Effector memory CD4-positive, alpha-beta T cell (primary cell): ENCODE data around the gene EHD4.

ENCODE experiments used
- DNase-seq, 3 donors: peaks; one replicate each; pipeline ENCODE4 v3.0.0-alpha.2; 2020
- H3K27ac ChIP-seq: 2 replicates; pipeline ENCODE4 v1.7.0; 2013; ENCODE audit warnings: mild to moderate bottlenecking, low read length, moderate library complexity; ENCODE audit not compliant: insufficient read depth, poor library complexity, severe bottlenecking
- H3K27me3 ChIP-seq: replicated peaks from 2 replicates; pipeline ENCODE4 v1.7.0; 2013; ENCODE audit warnings: mild to moderate bottlenecking, low read length; ENCODE audit not compliant: insufficient read depth, control insufficient read depth, poor library complexity, severe bottlenecking
- H3K36me3 ChIP-seq: 2 replicates; pipeline ENCODE4 v1.7.0; 2013; ENCODE audit warnings: mild to moderate bottlenecking, low read length, moderate library complexity; ENCODE audit not compliant: control insufficient read depth, insufficient read depth
- H3K4me1 ChIP-seq: 2 replicates; pipeline ENCODE4 v1.7.0; 2013; ENCODE audit warnings: low read length, mild to moderate bottlenecking; ENCODE audit not compliant: control insufficient read depth, insufficient read depth, poor library complexity, severe bottlenecking
- H3K4me3 ChIP-seq: 2 replicates; pipeline ENCODE4 v1.7.0; 2013; ENCODE audit warnings: low read length, low read depth, mild to moderate bottlenecking; ENCODE audit not compliant: insufficient read depth, poor library complexity, severe bottlenecking
- H3K9me3 ChIP-seq: 2 replicates; pipeline ENCODE4 v1.7.0; 2013; ENCODE audit warnings: mild to moderate bottlenecking, low read length, moderate library complexity; ENCODE audit not compliant: control insufficient read depth

Gene EHD4

DNA sequence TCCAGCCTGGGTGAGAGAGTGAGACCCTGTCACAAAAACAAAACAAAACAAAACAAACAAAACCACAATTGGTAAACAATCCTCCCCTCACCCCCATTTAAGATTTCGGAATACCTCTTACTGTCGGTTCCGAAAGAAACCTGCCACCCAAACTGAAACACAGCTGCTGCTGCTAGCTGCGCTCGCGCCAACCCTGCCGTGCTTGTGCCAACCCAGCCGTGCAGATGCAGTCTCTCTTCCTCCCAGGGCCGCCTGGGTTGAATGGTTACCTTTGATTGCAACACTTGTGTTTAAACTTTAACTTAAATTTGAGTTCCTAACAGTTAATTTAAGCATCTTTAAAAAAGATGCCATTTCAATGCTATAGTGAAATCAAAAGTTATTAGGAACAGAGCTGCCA lies 50.0 kb downstream of the EHD4 start:
- Histone ChIP-seq H3K4me1 (peaks cover 11% of the 10 kb centered on the region), H3K4me3 (no peak overlapping the region), H3K36me3 (peaks cover 28% of the 10 kb centered on the region), H3K27ac (no peak overlapping the region), H3K27me3 (no peaks in the 10 kb centered on the region), H3K9me3 (no peaks in the 10 kb centered on the region)
- no peak for DNase-seq

DNA sequence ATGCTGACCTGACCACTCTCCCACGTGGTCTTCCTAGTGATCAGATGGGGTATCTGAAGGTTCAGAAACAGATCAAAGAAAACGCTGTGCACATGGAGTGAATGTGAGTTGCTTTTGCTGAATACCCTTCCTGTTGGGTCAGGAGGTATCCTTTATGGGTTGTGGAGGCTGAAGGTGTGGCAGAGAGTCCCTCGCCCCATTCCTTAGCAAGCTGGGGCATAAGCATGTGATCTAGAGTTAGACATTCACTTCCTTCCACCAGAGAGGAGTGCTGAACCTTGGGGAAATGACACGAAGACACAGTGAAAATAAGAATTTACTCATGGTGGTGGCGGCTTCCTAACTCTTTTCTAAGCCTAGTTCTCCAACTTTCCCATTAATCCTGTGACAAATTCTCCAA lies 50.7 kb downstream of the EHD4 start:
- Histone ChIP-seq H3K27ac (no peak overlapping the region), H3K36me3 (peaks cover 29% of the 10 kb centered on the region), H3K4me3 (no peak overlapping the region), H3K9me3 (no peaks in the 10 kb centered on the region), H3K4me1 (peaks cover 7% of the 10 kb centered on the region), H3K27me3 (no peaks in the 10 kb centered on the region)
- no peak for DNase-seq

DNA sequence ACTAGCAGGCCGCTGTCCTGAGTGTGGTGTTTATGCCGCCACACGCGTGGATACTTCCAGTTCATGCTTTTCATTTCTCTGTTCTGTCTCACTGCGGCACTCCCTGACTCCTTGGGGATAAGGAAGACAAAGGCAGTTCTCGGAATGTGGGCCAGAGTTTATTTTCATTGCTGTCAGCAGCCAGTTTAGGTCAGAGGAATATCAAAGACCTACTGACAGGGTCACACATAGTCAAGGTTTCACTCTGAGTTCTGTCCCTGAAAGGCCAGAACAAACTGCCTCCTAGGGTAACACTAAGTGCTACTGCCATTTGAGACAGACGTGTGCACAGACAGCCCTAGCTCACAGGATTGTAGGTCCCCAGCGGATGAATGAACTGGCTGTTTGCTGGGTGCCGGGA lies 51.2 kb downstream of the EHD4 start:
- H3K27ac ChIP-seq = no peak overlapping the region
- H3K9me3 ChIP-seq = no peaks in the 10 kb centered on the region
- peaks cover 2% of the 10 kb centered on the region for H3K4me1 ChIP-seq
- no peak overlapping the region for H3K4me3 ChIP-seq
- no peak for DNase-seq
- H3K36me3 ChIP-seq = peaks cover 33% of the 10 kb centered on the region
- H3K27me3 ChIP-seq = no peaks in the 10 kb centered on the region

DNA sequence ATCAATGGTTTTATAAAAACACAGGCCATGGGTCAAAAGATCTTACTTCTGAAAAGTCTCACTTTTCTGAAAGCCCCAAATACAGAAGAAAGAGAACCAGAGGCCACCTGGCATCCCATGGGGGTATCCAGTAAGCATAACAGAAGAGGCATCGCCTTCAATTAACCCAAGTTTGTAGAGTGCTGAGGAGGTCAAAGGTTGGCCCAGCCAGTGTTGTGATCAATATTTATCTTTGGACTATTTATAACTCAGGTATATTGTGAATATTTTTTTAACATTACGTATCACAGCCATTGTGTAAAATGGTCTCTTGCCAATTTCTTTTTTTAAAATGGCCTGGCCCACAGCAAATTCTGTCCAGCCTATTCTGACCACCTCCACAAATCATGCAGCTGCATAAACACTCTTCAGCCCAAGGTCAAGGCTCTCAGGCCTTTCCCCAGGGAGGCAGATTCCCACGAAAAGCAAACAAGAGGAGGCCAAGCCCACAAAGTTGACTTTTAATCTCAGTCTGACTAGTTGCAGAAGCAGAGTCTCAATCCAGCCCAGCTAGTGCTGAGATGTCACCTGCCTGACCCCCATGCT lies 52.3 kb downstream of the EHD4 start:
- no peak overlapping the region for H3K27ac ChIP-seq
- H3K36me3 ChIP-seq = peaks cover 38% of the 10 kb centered on the region
- no peak for DNase-seq
- no peak overlapping the region for H3K4me3 ChIP-seq
- H3K9me3 ChIP-seq = no peaks in the 10 kb centered on the region
- H3K27me3 ChIP-seq = no peaks in the 10 kb centered on the region
- no peaks in the 10 kb centered on the region for H3K4me1 ChIP-seq

DNA sequence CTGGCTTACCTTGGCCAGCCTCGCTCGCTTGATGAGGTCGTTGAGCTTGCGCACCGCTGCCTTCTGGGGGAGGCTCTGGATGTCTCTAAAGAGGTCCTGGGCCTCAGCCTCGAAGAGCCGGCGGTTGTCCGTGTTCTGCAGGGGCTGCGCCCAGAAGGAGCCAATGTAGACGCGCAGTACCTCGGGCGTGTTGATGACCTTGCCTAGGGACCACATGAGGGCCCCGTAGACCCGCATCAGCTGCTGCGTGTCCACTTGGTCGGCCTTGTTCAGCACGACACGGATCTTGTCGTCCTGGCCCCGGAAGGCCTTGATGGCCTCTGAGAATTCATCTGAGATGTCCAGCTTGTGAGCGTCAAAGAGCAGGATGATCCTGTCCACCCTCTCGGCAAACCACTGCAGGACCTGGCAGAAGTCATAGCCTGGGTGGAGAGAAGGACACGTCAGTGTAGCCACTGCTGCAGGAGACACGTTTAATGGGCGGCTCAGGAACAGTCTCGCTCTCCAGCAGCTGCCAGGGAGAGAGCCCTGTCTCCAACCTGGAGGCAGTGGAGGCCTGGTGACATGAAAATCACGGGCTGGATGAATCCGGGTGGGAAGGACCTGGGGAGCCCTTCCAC lies 53.0 kb downstream of the EHD4 start:
- Histone ChIP-seq H3K9me3 (no peaks in the 10 kb centered on the region), H3K27me3 (no peaks in the 10 kb centered on the region), H3K27ac (no peak overlapping the region), H3K4me3 (no peak overlapping the region), H3K36me3 (peaks cover 35% of the 10 kb centered on the region), H3K4me1 (no peaks in the 10 kb centered on the region)
- DNase-seq = no peak

DNA sequence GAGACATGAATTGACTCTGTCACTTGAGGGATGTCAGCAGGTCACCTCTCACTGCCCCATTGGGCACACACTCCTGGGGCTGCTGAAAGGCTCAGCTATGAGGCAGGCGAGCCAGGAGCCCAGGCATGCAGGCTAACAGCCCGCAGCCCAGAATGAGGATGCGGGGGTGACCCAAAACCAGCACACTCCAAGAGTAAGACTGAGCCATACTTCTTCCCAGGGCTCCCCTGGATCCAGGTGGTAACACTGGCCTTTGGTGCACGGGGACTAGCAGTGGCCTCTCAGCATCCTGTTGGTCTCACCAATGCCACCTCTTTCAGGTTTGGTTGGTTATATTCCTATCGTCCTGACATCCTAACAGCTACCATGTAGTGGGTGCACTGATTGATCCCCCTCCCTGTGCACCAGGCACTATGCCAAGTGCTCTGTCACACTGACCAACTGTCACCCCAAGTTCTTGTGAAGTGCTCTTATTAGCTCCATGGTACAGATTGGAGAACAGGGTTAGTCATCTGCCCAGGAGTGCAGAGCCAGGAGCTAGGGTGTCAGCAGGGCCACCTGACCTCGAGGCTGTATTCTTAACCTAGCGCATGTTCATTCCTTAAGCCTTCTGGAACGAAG lies 53.7 kb downstream of the EHD4 start:
- Histone ChIP-seq H3K27me3 (no peaks in the 10 kb centered on the region), H3K4me1 (no peaks in the 10 kb centered on the region), H3K36me3 (peaks cover 32% of the 10 kb centered on the region), H3K9me3 (no peaks in the 10 kb centered on the region), H3K27ac (no peak overlapping the region), H3K4me3 (no peak overlapping the region)
- no peak for DNase-seq

DNA sequence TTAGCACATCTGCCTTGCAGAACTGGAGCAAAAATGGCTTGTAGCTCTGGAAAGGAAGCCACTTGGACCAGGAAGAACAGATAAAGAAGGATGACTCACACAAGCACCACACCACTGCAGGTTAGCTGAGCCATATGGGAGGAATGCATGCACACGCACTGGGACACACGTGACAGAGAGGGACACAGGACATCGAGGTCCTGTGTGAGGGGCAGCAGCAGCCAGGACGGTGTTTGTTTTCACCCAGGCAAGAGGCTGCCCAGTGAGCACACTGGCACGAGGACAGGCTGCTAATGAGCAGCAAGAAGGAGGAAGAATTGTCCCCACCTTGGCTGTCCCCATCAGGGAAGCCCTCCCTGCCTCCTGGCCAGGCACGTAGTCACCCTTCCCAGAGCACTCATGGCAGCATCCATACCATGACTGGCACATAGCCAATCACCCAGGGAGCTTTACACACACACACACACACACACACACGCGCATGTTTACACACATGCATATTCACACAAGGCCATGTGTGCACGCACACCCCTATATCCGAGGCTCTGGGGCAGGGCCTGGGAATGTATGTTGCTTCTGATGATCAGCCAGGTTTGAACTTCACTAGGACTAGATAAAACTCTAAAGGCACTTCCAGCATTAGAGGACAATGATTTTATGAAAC lies 54.5 kb downstream of the EHD4 start:
- Histone ChIP-seq H3K9me3 (no peaks in the 10 kb centered on the region), H3K4me3 (no peak overlapping the region), H3K27me3 (no peaks in the 10 kb centered on the region), H3K4me1 (no peaks in the 10 kb centered on the region), H3K36me3 (peaks cover 35% of the 10 kb centered on the region), H3K27ac (no peak overlapping the region)
- no peak for DNase-seq

DNA sequence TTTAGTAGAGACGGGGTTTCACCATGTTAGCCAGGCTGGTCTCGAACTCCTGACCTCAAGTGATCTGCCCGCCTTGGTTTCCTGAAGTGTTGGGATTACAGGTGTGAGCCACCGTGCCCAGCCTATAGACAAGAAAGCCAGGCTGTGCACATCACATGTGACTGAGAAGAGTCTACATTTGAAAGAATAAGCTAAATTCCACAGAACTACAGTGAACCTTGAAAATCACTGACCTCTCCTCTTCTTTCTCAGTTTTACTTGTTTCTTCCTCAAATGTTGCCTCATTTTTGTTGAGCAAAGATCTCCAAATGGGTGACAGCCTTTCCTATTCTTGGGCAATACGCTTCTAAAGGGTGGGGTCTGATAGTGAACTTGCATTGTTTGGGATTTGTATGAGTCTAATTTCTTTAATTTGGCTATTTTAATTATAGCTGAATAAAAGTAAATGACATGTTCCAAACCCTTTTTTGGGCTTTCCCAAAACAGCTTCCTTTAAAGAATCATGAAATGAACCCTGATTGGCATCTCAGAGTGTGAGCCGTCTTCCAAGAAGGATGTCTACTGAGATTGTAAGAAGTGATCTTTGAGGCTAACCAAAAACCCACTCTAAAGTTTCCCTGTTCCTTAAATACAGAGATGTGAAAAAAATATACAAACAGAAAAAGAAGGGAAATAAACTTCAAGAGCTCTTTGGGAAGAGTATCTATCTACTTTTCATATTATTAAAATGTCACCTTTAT lies 56.9 kb downstream of the EHD4 start:
- Histone ChIP-seq H3K36me3 (peaks cover 43% of the 10 kb centered on the region), H3K4me1 (no peaks in the 10 kb centered on the region), H3K4me3 (no peak overlapping the region), H3K27me3 (no peaks in the 10 kb centered on the region), H3K9me3 (no peaks in the 10 kb centered on the region), H3K27ac (no peak overlapping the region)
- DNase-seq = no peak

DNA sequence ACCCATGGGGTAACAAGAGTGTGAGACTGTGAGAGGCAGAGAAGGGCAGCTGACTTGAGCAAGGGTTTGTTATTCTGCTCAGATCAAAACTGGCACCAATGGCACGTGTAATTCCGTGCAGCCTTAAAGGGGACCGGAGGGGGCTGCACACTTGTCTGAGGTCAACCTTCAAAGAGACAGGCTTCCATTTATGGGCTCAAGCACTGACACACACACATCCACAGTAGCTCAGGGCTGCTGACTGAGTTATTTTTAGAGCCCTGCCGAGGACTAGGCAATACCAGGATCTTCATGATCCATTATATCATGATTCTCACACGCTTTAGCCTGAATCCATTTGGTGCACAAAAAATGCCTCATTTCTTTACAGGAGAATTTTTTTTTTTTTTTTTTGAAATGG lies 57.9 kb downstream of the EHD4 start:
- Histone ChIP-seq H3K9me3 (no peaks in the 10 kb centered on the region), H3K36me3 (peaks cover 44% of the 10 kb centered on the region), H3K4me1 (no peaks in the 10 kb centered on the region), H3K4me3 (no peak overlapping the region), H3K27me3 (no peaks in the 10 kb centered on the region), H3K27ac (no peak overlapping the region)
- no peak for DNase-seq
